SK-N-SH (cell line): ENCODE results near the gene LSP1. TPM values are rescaled to one million over a fixed set of nuclear protein-coding genes. Genes with fewer than 3 reads are reported as not detected.

Experiments used
- CTCF ChIA-PET: fragments of 300-600, 350-600 bp; formaldehyde crosslinking; extraction: SDS; loops from one replicate; lab custom pipeline; 2021; lab: Yijun Ruan, JAX
- POLR2A ChIA-PET: fragments of 350-600 bp; sonication (Branson Sonifier 250); formaldehyde crosslinking; extraction: SDS; loops from one replicate; lab custom pipeline; 2020; ENCODE audit warnings: antibody characterized with exemption, inconsistent platforms; lab: Yijun Ruan, JAX
- DNase-seq: peaks from one replicate; pipeline ENCODE4 v3.0.0; 2012
- H2AFZ ChIP-seq: fragments of 200-600 bp; sonication (generic); 2 replicates; pipeline ENCODE4 v1.8.1; 2016; ENCODE audit warnings: antibody characterized with exemption, mild to moderate bottlenecking, low read depth
- H3F3A ChIP-seq: fragments of 200-600 bp; sonication (generic); replicated peaks from 2 replicates; pipeline ENCODE3; 2016; ENCODE audit warnings: antibody characterized with exemption, mild to moderate bottlenecking; ENCODE audit not compliant: insufficient read depth
- H3K27ac ChIP-seq, 2 experiments: fragments of 200-500 bp in 1 of 2; fragments of 200-600 bp in 1 of 2; sonication (Bioruptor generic) in 1 of 2; sonication (generic), shearing (Covaris generic) in 1 of 2; 2 replicates each; pipeline versions ENCODE4 v1.5.1 to v1.6.1; 2014 to 2016; ENCODE audit warnings: low read depth in 2 of 2, inconsistent platforms in 1 of 2, low read length in 1 of 2, mild to moderate bottlenecking in 1 of 2, mixed read lengths in 1 of 2
- H3K27me3 ChIP-seq: fragments of 200-600 bp; sonication (generic), shearing (Covaris generic); 2 replicates; pipeline ENCODE4 v1.6.1; 2016; ENCODE audit warnings: mixed run types; ENCODE audit not compliant: insufficient read depth
- H3K36me3 ChIP-seq, 2 experiments: fragments of 200-500 bp in 1 of 2; fragments of 200-600 bp in 1 of 2; sonication (Bioruptor generic) in 1 of 2; sonication (generic) in 1 of 2; replicated peaks in 1 of 2; 2 replicates each; pipeline versions ENCODE3 to v1.5.1; 2014 to 2016; ENCODE audit warnings: low read length in 1 of 2, mild to moderate bottlenecking in 1 of 2; ENCODE audit not compliant: insufficient read depth in 2 of 2, control insufficient read depth in 1 of 2
- H3K4me1 ChIP-seq, 2 experiments: fragments of 200-500 bp in 1 of 2; fragments of 200-600 bp in 1 of 2; sonication (Bioruptor generic) in 1 of 2; sonication (generic), shearing (Covaris generic) in 1 of 2; 2 replicates each; pipeline versions ENCODE4 v1.5.1 to v1.6.1; 2014 to 2016; ENCODE audit warnings: low read depth in 1 of 2, low read length in 1 of 2, mixed run types in 1 of 2; ENCODE audit not compliant: insufficient read depth in 2 of 2, control insufficient read depth in 1 of 2
- H3K4me2 ChIP-seq: fragments of 200-600 bp; sonication (generic), shearing (Covaris generic); 2 replicates; pipeline ENCODE4 v1.6.1; 2017; ENCODE audit warnings: mixed run types
- H3K4me3 ChIP-seq, 2 experiments: fragments of 200-500 bp in 1 of 2; fragments of 200-600 bp in 1 of 2; sonication (Bioruptor generic) in 1 of 2; sonication (generic), shearing (Covaris generic) in 1 of 2; 2 replicates each; pipeline versions ENCODE4 v1.5.1 to v1.8.1; 2014 to 2016; ENCODE audit warnings: low read depth in 2 of 2, inconsistent platforms in 1 of 2, low read length in 1 of 2, mild to moderate bottlenecking in 1 of 2, mixed read lengths in 1 of 2, moderate library complexity in 1 of 2
- H3K79me2 ChIP-seq: fragments of 200-600 bp; sonication (generic); 2 replicates; pipeline ENCODE4 v1.8.1; 2017; ENCODE audit warnings: mild to moderate bottlenecking; ENCODE audit not compliant: insufficient read depth
- H3K9ac ChIP-seq: fragments of 200-600 bp; sonication (generic); 2 replicates; pipeline ENCODE4 v1.6.1; 2017; ENCODE audit warnings: mixed run types
- H3K9me2 ChIP-seq: fragments of 200-600 bp; sonication (generic); 2 replicates; pipeline ENCODE4 v1.6.1; 2017; ENCODE audit warnings: mixed run types
- H3K9me3 ChIP-seq: fragments of 200-600 bp; sonication (generic); 2 replicates; pipeline ENCODE4 v1.6.1; 2017; ENCODE audit warnings: mixed run types, mild to moderate bottlenecking, moderate library complexity
- H4K20me1 ChIP-seq: fragments of 200-600 bp; sonication (generic); 2 replicates; pipeline ENCODE4 v1.6.1; 2017; ENCODE audit warnings: mild to moderate bottlenecking, mixed run types; ENCODE audit not compliant: insufficient read depth
- CHD2 ChIP-seq: fragments of 150-350 bp; IDR thresholded peaks from 2 replicates; pipeline ENCODE4 v1.6.1; 2018; ENCODE audit warnings: low read length; ENCODE audit not compliant: partially characterized antibody
- ELF1 ChIP-seq: IDR thresholded peaks from 2 replicates; pipeline ENCODE4 v1.4.0; 2012
- EZH2phosphoT487 ChIP-seq: fragments of 200-600 bp; sonication (generic); IDR thresholded peaks from 2 replicates; pipeline ENCODE4 v1.6.1; 2017; ENCODE audit warnings: low read depth, mixed run types, mild to moderate bottlenecking, antibody characterized with exemption, moderate library complexity, borderline replicate concordance
- FOSL2 ChIP-seq: IDR thresholded peaks from 2 replicates; pipeline ENCODE4 v1.4.0; 2012; ENCODE audit warnings: low read depth, mild to moderate bottlenecking, moderate library complexity, borderline replicate concordance
- MXI1 ChIP-seq: IDR thresholded peaks from 2 replicates; pipeline ENCODE4 v1.6.1; 2012; ENCODE audit warnings: mild to moderate bottlenecking, low read depth, low read length, improper control_type of control experiment
- PBX3 ChIP-seq: IDR thresholded peaks from 2 replicates; pipeline ENCODE4; 2012
- POLR2AphosphoS5 ChIP-seq: IDR thresholded peaks from 2 replicates; pipeline ENCODE4 v1.6.1; 2012; ENCODE audit warnings: low read depth, low read length
- RAD21 ChIP-seq: IDR thresholded peaks from 2 replicates; pipeline ENCODE4 v1.6.1; 2012; ENCODE audit warnings: mild to moderate bottlenecking, low read length
- RFX5 ChIP-seq: IDR thresholded peaks from 2 replicates; pipeline ENCODE4 v1.6.1; 2012; ENCODE audit warnings: mild to moderate bottlenecking, improper control_type of control experiment, low read length
- SIN3A ChIP-seq: IDR thresholded peaks from 2 replicates; pipeline ENCODE4 v1.6.1; 2012; ENCODE audit warnings: low read depth, mild to moderate bottlenecking, low read length, moderate library complexity, borderline replicate concordance
- TAF1 ChIP-seq: IDR thresholded peaks from 2 replicates; pipeline ENCODE4 v1.6.1; 2012; ENCODE audit warnings: low read depth, mild to moderate bottlenecking, low read length, moderate library complexity, borderline replicate concordance
- TCF12 ChIP-seq: IDR thresholded peaks from 2 replicates; pipeline ENCODE4 v1.4.0; 2012
- TEAD4 ChIP-seq: IDR thresholded peaks from 2 replicates; pipeline ENCODE4 v1.4.0; 2012; ENCODE audit warnings: mild to moderate bottlenecking, borderline replicate concordance; ENCODE audit not compliant: insufficient read depth
- WGBS: methylation state at CpG from one replicate; pipeline ENCODE4 v1.1.6; 2017; ENCODE audit warnings: low lambda C conversion rate; 5-methylcytosine and 5-hydroxymethylcytosine counted together
- polyA plus RNA-seq, 3 experiments: library from polyadenylated mRNA; depleted of rRNA; stranded (reverse); fragments of >200 nt; gene quantifications; 2 replicates each; pipeline ENCODE4 v1.2.3, GENCODE V29; 2012
- TF ChIP-seq, protein P1 (sequence below): IDR thresholded peaks from 2 replicates; pipeline ENCODE4 v1.4.0; 2012; ENCODE audit warnings: low read depth, borderline replicate concordance
- TF ChIP-seq, protein P2 (sequence below): fragments of 200-600 bp; sonication (generic); IDR thresholded peaks from 2 replicates; pipeline ENCODE4 v1.6.1; 2017; ENCODE audit warnings: antibody characterized with exemption, mild to moderate bottlenecking, moderate library complexity
- TF ChIP-seq, protein P3 (sequence below): IDR thresholded peaks from 2 replicates; pipeline ENCODE4 v1.4.0; 2012; ENCODE audit warnings: low read depth, borderline replicate concordance
- TF ChIP-seq, protein P4 (sequence below): fragments of 150-350 bp; IDR thresholded peaks from 2 replicates; pipeline ENCODE4 v1.6.1; 2017; ENCODE audit warnings: antibody characterized with exemption, low read length, low read depth, borderline replicate concordance

LSP1 gene
- polyA plus RNA-seq, 1 of the 3 experiments (the other 2 are of a cell fraction): 0.38 TPM

DNA sequence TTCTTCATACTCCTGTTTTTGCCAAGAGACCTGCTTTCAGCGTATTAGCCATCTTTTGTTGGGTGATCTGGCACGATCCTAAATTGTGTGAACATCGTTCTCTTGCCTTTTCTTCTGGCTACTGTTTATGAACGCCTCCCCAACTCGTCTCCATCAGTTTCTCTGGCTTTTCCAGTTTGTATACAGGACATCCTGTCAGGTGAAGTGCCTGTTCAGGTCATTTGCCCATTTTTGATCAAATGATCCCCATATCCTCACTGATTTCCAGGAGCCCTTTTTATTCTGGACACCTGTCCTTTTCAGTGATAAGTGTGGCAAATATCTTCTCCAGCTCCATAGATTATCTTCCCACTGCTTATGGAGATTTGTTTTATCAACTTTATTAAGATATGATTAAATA is 40.6 kb upstream of the LSP1 start:
- WGBS: 42% methylated on average over 5 of the region's 5 CpGs
- TF ChIP-seq, protein P1, sequence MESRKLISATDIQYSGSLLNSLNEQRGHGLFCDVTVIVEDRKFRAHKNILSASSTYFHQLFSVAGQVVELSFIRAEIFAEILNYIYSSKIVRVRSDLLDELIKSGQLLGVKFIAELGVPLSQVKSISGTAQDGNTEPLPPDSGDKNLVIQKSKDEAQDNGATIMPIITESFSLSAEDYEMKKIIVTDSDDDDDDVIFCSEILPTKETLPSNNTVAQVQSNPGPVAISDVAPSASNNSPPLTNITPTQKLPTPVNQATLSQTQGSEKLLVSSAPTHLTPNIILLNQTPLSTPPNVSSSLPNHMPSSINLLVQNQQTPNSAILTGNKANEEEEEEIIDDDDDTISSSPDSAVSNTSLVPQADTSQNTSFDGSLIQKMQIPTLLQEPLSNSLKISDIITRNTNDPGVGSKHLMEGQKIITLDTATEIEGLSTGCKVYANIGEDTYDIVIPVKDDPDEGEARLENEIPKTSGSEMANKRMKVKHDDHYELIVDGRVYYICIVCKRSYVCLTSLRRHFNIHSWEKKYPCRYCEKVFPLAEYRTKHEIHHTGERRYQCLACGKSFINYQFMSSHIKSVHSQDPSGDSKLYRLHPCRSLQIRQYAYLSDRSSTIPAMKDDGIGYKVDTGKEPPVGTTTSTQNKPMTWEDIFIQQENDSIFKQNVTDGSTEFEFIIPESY: no peak
- no peak for TF ChIP-seq POLR2AphosphoS5
- TF ChIP-seq SIN3A: no peak
- no peak for TF ChIP-seq FOSL2
- no peak for TF ChIP-seq TCF12
- TF ChIP-seq TEAD4: no peak
- no peak for TF ChIP-seq EZH2phosphoT487
- no peak for TF ChIP-seq CHD2
- no peak for TF ChIP-seq TAF1
- no peak for TF ChIP-seq RFX5
- H3K9me2 ChIP-seq: no peaks in the 10 kb centered on the region
- no peaks in the 10 kb centered on the region for H4K20me1 ChIP-seq
- DNase-seq: no peak
- no peak overlapping the region for H3K27ac ChIP-seq
- H2AFZ ChIP-seq: no peak overlapping the region
- no peaks in the 10 kb centered on the region for H3K9me3 ChIP-seq
- H3K36me3 ChIP-seq: no peaks in the 10 kb centered on the region
- no peak overlapping the region for H3K9ac ChIP-seq
- no peaks in the 10 kb centered on the region for H3K79me2 ChIP-seq
- H3F3A ChIP-seq: no peaks in the 10 kb centered on the region
- ChIA-PET POLR2A (no interaction called here), CTCF (interaction anchor here (5.7 kb wide), 1 partner anchor 119 kb away, joined by 26 read pairs; no protein-coding TSS in a partner anchor)
- H3K4me2 ChIP-seq: no peak overlapping the region
- no peaks in the 10 kb centered on the region for H3K4me1 ChIP-seq
- no peak overlapping the region for H3K4me3 ChIP-seq
- H3K27me3 ChIP-seq: no peaks in the 10 kb centered on the region; the same call in 1 of the 2 replicates

- no peaks in the 10 kb centered on the region for H3K79me2 ChIP-seq
- no peaks in the 10 kb centered on the region for H4K20me1 ChIP-seq
- no peak overlapping the region for H3K4me3 ChIP-seq
- H3K9me3 ChIP-seq: no peaks in the 10 kb centered on the region
- ChIA-PET CTCF (interaction anchor here (5.7 kb wide), 1 partner anchor 119 kb away, joined by 26 read pairs; no protein-coding TSS in a partner anchor), POLR2A (interaction anchor here (0.6 kb wide), 1 partner anchor 101 kb away, joined by 3 read pairs; no protein-coding TSS in a partner anchor)
- no peak overlapping the region for H3K27ac ChIP-seq
- H3K9me2 ChIP-seq: no peaks in the 10 kb centered on the region
- 77% methylated on average over 15 of the region's 15 CpGs for WGBS
- no peak for DNase-seq
- H3K4me1 ChIP-seq: no peaks in the 10 kb centered on the region
- H3K9ac ChIP-seq: no peak overlapping the region
- no peaks in the 10 kb centered on the region for H3K36me3 ChIP-seq
- H3F3A ChIP-seq: no peaks in the 10 kb centered on the region
- no peaks in the 10 kb centered on the region; the same call in 1 of the 2 replicates for H3K27me3 ChIP-seq
- no peak overlapping the region for H2AFZ ChIP-seq
- no peak overlapping the region for H3K4me2 ChIP-seq
- TF ChIP-seq, protein P2, sequence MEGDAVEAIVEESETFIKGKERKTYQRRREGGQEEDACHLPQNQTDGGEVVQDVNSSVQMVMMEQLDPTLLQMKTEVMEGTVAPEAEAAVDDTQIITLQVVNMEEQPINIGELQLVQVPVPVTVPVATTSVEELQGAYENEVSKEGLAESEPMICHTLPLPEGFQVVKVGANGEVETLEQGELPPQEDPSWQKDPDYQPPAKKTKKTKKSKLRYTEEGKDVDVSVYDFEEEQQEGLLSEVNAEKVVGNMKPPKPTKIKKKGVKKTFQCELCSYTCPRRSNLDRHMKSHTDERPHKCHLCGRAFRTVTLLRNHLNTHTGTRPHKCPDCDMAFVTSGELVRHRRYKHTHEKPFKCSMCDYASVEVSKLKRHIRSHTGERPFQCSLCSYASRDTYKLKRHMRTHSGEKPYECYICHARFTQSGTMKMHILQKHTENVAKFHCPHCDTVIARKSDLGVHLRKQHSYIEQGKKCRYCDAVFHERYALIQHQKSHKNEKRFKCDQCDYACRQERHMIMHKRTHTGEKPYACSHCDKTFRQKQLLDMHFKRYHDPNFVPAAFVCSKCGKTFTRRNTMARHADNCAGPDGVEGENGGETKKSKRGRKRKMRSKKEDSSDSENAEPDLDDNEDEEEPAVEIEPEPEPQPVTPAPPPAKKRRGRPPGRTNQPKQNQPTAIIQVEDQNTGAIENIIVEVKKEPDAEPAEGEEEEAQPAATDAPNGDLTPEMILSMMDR: no peak
- TF ChIP-seq ELF1 (no peak), RAD21 (no peak), PBX3 (no peak), TCF12 (no peak), MXI1 (no peak)
- TF ChIP-seq, protein P3, sequence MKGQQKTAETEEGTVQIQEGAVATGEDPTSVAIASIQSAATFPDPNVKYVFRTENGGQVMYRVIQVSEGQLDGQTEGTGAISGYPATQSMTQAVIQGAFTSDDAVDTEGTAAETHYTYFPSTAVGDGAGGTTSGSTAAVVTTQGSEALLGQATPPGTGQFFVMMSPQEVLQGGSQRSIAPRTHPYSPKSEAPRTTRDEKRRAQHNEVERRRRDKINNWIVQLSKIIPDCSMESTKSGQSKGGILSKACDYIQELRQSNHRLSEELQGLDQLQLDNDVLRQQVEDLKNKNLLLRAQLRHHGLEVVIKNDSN: no peak
- TF ChIP-seq, protein P4, sequence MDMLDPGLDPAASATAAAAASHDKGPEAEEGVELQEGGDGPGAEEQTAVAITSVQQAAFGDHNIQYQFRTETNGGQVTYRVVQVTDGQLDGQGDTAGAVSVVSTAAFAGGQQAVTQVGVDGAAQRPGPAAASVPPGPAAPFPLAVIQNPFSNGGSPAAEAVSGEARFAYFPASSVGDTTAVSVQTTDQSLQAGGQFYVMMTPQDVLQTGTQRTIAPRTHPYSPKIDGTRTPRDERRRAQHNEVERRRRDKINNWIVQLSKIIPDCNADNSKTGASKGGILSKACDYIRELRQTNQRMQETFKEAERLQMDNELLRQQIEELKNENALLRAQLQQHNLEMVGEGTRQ: no peak
These were observed 40.1 kb upstream of the LSP1 start for GRCh38 chr11:1812801-1813200.
